ENCODE data around the gene WWOX.

The WWOX gene

DNA sequence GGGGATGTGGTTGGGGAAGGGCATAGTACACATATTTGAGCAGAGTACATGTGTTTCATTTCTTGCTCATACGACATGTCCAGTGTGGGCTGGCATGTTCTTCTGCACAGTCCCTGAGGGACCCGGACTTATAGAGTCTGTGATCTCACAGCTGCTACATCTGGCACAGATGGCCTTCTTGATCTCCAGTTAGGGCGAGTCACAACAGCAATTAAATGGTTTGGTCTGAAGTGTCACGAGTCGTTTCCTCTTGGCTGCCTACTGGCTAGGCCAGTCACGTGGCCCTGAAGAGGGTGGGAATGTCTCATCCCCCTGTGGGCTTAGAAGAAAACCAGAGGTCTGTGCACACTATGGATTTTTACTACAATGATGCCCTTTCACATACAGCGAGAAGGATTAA lies 443.6 kb downstream of the WWOX start:
- DNase-seq: peak; percentile 78 to 96

DNA sequence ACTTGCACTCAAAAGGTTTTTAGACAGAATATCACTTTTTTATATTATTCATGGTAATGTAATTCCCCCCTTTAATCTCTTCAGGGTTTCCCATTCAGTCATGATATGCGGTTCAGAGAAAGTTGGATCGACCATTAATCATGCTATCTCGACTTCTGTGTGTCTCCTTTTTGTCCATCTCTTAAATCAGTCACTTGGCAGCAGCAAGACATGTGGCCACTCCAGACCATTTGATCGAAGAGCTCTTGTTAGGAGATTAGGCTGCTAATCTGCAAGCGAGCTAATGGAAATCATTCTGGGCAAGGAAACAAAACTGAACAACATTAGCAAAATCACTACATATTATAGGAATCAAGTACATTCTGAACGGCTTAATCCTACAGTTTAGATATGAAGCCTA lies 449.9 kb downstream of the WWOX start:
- DNase-seq: peak; percentile 85 to 93

DNA sequence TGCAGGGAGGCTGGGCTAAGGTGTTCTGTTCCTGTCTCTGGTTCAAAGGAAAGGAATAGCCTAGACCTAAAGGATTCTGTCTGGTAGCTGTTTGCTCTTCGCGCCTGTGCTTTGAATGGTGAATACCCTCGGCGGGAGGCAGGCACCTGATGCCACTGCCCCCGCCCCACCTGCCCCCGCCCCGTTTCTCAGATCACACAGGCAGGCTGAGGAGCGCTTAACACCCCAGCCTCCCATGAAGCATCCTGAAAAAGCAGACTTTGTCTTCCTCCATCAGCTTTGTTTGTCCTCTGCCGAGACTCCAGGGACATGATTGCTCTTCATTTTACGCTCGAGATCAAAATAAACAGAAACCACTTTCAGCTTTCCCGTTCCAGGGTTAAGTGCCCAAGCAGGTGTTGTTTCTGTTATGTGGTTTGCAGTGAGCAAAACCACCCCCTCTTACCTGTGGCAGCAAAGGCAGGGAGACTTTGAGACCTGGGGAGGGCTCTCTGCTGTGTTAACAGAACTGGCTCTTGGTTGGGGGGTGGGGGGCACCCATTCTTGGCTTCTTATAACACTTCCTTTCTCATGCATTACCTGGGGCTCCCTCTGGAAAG lies 452.1 kb downstream of the WWOX start:
- peak; percentile 46 to 56 for DNase-seq

DNA sequence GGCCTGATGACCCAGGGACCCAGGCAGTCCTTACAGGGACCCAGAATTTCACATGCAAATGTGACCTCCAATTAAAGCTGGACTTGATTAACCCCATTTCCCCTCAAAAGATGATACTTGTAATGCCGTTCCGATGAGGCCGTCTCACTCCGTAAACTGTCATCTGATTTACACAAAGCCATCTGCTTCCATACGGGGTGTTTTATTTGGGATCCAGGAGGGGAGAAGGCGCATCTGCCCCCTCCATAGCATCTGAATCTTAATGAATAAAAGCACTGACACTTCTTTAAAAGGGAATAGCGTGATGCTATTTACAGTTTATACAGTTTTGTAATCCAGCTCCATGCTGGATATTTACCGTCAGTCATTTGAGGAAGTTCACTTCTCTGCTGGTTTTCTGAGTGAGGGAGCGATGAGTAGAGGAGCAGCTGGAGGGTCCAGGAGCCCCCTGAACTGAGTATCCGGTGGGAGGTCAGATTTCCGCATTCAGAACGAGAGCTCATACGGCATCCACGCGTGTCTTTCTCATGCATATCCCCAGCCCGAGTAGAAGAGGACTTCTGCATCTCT lies 452.7 kb downstream of the WWOX start:
- DNase-seq: peak; percentile 52 to 71

DNA sequence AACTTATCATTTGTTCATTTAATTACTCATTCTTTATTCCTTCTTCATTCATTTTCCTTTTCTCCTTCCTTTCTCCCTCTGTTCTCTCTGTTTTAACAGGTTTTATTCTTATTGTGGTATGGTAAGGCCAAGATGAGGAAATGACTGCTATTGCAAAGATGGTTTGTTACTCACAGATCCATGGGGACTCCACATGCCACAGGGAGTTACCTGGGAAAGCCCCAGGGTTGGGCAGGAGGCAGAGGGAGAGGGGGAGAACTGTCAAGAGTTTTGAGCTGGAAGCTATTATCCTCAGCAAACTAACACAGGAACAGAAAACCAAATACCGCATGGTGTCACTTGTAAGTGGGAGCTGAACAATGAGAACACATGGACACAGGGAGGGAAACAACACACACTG lies 453.3 kb downstream of the WWOX start:
- DNase-seq: no peak

DNA sequence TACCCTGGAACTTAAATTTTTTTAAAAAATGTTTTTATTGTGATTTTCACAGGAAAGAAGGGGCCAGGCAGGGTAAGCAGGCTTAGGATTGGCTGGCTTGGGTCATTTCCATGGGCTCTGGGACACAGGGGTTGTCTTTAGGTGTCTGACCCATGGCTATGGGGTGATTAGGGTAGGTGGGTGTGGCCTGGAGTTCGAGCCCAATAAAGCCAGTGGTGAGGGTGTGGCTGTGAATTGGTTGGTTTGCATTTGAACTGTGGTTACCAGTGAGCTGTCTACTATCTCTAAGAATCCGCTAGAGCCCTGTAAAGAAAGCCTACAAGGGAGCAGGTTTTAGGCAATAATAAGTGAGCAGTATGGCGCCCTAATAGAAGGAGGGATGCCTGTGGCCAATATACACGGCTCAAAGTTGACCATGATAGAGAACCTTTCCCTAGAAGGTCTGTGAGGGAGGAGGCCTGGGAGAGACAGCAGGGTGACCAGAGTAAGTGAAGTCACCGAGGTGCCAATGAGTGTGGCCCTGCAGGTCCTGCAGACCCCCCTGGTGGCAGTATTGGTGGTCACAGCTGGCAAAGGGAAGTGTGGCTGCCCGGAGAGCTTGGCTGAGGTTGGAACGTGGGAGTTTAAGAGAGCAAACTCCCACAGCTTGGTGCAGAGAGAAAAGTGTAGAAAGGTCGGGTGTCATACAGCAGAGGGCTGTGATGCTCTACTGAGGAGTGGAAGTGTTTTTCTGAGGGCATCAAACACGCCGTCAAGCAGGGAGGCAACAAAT lies 454.0 kb downstream of the WWOX start:
- peak in 1 of 2 experiments; percentile 9 for DNase-seq

DNA sequence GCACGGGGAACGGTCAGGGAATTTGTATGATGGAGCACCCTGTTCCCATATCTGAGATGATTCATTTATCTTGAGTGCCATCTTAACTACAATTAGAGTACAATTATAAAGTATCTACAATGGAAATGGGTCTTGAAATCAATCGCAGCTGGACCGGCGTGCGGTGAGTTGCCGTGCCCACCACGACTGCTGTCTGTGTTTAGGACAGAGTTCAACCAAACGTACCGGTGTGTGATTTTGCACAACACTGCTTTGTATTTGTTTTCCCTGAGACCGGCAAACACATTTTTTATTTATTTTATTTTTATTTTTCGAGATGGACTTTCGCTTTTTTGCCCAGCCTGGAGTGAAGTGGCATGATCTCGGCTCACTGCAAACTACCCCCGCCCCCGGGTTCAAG lies 457.0 kb downstream of the WWOX start:
- no peak for DNase-seq

DNA sequence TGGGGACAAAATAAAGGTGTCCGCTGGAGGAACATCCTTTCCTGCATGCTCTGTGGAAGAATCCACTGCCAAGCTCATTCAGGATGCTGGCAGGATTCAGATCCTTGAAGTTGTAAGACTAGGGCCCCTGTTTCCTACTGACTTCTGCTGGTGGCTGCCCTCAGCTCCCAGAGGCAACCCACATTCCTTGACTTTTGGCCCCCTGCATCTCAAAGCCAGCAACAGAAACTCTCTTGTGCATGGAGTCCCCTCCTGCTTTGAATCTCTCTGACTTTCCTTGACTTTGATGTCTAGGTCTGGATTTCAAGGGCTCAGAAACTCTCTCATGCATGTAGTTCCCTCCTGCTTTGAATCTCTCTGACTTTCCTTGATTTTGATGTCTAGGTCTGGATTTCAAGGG lies 461.5 kb downstream of the WWOX start:
- no peak for DNase-seq

DNA sequence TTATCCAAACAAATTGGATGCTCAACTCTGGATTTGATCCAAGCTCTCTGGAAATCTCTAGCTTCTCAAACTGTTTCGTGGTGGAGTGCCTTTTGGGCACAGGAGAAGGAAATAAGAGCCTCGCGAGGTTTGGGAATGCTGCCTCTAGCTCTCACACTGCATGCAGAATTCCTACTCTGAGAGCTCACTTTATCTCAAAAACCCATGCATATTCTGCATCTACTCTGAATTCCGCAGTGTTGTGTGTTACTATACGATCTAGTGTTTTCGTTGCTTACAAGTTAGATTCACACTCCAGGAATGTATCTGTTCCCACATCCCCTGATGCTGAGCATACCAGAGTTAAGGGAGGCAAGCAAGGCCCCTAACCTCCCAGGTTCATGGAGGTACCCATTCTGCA lies 462.7 kb downstream of the WWOX start:
- no peak for DNase-seq

DNA sequence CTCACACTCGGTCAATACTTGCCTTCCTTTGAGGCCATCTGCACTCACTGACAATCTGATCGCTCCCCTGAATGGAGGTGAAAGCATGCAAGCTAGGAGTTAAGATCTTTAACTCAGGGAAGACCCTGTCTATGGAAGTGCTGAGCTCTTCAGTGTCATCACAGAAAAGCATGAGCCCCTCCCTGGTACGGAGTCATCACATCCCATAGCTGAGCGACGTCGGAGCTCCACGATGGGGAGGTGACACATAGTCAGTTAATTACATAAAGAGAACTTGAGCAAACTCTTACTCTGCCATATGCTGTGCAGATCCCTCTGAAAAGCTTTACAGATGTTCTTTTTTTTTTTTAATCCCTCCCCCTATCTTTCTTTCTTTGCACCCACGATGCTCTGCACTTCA lies 463.2 kb downstream of the WWOX start:
- DNase-seq: peak; percentile 76 to 88

DNA sequence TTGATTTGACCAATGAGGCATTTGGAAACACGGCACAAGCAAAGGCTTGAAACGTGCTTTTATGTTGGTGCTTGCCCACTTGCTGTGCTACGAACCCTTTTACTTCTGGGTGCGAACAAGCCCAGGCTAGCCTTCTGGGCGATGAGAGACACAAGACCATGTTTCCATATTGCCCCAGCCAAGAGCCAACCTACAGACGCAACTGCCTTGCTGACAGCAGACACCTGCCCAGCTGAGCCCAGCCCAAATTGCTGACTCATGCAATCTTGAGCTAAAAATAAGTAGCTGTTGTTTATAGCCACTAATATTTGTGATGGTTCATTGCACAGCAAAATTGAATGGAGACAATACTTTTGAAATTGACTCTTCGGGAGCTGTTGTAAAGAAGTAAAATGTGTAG lies 464.5 kb downstream of the WWOX start:
- peak; percentile 19 to 59 for DNase-seq

DNA sequence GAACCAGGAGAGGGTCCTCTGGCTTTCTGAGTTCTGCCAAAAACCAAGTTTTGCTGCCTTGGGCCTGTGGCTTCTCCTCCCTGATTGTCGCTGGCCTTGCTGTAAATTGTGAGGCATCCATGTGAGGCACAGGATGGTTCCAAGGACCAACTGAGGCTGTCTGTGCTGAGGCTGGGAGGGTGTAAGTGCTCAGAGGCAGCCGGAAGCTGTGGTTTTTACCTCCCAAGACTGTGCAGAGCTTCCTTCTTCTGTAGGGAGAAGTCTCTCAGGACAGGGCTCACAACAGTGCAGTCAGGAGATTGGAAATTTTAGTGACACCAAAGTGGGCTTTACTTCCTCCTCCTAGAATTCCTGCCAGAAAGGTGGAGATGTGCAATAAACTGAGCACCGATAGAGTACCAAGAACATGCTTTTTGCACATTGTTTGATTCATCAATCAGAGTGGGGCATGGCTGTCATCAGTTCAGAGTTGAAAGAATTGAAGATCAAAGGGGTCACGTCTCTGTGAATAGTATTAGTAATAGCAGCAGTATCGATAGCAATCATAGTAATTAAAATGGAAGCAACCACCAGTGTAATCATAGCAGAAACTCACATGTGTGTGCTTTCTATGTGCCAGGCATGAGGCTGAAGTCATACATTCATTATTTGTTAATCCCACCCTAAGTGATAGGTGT lies 467.1 kb downstream of the WWOX start:
- DNase-seq: no peak

DNA sequence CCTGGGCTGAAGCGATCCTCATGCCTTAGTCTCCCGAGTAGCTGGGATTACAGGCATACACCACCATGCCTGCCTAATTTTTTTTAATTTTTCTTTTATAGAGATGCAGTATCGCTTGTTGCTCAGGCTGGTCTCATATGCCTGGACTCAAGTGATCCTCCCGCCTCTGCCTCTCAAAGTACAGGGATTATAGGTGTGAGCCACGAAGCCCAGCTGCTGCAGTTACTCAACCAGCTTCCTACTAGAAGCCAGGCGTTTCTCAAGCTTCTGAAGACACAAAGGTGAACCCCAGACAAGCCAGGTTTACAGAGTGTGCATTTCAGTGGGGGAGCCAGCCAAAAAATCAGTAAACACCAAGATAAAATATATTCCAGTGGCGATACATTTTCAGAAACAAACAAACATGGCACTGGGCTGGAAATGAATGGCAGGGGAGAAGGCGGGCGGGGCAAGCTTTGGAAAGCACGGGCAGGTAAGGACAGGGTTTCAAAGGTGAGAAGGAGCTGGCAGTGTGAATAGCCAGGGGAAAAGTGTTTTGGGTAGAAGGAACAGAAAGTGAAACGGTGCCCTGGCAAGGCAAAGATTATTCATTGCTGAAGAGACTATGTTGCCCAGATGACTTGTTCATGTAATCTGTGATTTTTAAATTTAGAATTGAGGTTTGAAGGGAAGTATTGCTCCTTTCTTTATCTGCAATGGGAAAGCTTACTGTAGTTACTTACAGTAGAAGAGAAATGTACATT lies 471.1 kb downstream of the WWOX start:
- DNase-seq: peak; percentile 64 to 85

DNA sequence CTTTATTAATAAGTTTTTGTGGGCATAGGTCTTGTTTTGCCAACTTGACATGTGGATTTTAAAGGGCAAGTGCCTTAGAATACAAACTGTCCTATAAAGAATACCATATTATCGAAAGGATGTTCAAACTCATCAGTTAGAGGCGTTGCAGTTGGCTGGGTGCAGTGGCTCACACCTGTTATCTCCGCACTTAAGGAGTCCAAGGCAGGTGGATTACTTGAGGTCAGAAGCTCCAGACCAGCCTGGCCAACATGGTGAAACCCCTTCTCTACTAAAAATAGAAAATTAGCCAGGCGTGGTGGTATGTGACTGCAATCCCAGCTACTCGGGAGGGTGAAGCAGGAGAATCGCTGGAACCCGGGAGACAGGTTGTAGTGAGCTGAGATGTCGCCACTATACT lies 472.0 kb downstream of the WWOX start:
- no peak for DNase-seq

DNA sequence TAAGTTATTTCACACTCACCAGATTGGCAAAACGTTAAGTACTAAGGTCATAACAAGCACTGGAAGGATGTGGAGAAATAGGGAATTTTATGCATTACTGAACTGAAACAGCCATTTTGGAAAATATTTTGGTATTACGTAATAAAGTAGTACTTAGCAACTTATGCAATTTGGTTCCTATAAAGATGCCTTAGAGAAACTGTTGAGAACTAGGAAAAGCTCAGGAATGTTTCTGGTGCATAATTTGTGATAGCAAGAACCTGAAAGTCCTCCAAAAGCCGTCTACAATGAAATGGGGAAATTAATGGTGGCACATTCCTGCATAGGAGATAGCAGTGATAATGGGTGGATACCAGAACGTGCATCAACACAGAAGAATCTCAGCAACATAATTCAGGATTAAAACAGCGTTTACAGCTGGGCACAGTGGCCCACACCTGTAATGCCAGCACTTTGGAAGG lies 472.5 kb downstream of the WWOX start:
- peak in 1 of 2 experiments; percentile 8 for DNase-seq

DNA sequence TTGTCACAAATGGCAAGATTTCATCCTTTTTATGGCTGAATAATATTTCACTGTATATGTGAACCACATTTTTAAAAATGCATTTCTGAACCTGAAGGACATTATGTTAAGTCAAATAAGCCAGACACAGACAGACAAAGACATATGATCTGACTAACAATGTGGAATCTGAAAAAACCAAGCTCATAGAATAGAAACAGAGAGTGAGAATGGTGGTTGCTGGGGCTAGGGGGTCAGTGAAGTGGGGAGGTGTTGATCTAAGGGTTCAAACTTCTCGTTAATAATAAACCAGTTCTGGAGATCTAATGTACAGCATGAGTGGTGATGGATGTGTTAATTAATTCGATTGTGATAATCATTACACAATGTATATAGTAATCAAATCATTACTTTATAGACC lies 475.1 kb downstream of the WWOX start:
- no peak for DNase-seq

DNA sequence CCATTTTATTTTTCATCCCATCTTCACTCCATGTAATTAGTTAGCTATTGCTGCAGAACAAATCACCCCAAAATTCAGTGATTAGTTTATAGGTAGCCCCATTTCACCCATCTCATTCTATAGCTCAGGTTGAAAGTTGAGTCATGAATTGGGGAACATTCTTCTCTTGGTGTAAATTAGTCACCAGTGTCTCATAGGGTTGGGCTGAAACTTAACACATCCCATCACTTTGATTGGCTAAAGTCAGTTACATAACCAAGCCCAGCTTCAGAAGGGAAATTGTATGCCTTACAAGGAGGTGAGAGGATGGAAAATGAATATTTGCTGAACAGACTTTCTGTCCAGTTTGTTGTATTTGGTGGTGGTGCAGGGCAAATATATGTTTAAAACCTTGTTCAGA lies 477.5 kb downstream of the WWOX start:
- DNase-seq: no peak

DNA sequence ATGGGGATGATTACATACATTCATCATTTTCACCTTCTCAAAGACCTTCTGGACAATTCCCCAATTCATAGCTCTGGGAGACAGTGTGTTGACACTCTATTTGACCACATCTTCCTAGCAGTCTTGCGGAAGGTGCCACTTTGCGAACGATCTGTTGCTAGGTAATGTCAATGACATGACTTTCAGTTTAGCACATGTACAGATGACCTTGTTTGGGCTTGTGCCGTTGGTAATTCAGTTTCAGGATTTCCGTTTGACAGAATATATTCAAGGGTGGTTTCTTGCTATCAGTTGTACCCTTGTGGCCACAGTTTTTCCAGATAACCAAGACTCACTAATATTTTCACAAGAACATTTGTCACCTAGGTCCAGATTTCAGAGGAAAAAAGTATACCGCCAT lies 478.2 kb downstream of the WWOX start:
- DNase-seq: no peak

DNA sequence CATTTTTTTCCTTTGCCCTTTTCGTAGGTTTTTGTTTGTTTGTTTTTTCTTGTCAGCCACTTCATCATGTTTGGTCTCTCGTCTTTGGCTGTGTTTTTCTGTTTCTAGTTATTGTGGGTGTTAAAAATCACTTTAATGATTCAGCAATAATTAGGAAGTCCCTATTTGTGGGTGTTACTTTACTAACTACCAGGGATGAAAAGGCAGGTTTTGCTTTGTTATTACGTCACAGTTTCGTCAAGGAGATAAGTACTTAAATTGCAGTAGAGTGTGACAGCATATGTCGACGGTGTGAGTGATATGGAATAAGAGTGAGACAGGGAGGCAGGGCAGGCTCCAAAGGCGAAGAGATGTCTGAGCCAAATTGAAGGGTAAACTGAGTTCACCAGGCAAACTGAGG lies 479.6 kb downstream of the WWOX start:
- DNase-seq: no peak

DNA sequence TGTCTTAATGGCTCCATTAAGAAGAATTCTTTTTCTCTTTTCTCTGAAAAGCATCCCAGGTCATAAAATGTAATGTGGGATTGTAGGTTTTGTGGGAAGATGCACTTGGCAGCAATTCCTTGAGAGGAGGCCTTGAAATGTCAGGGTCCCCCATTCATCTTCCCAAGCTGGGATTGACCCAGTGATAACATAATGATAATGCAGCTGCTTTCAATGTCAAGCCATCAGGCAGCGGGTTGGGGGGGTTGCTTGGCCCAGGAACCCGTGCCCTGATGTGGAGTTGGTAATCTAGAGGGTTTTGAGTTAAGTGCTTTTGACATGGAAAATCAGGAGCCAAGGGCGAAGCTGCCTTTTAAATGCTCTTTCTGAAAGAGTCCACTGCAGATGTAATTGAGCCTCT lies 484.0 kb downstream of the WWOX start:
- no peak for DNase-seq

DNA sequence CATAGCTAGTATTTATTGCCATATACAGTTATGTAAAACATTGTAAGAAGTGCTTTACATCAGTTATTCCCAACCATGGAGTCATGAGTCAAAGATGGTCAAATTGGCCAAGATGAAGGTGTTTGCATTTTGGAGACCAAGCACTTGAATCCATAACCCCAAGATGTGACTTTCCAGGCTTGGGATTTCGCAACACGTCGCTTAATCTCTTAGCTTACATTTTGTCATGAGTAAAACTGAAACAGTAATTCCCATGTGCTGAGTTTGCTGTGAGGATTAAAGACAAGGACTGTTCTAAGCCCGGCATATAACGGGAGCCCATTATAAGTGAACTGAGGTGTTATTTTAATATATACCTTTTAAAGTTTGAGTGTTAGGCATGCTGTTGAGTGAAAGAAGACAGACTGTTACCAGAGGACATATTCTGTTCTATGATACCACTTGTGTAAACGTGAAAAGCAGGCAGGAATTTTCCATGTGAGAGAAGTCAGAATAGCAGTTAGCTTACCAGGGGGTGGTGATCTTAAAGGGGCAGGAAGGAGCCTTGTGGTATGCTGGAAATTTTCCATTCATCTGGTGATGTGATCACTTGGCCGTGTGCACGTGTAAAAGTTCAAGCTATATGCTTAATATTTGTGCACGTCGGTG lies 484.9 kb downstream of the WWOX start:
- DNase-seq: no peak

DNA sequence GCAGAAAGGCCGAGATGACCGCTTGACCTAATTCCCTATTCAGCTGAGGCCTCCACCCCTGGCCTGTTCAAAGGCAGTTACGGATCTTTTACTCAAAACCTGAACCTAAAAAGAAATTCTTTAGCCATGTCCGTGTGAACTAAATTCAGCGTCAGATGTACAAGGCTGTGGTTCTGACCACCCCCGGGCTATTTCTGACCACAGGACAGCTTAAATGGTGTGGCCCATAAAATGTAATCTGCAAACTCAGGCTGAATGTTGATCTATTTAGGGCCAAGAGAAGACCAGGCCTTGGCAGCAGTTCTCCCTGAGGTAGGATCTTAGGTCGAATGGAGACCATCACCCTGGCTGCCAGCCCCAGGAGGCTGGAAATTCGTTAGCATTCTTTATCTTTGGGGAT lies 485.5 kb downstream of the WWOX start:
- no peak for DNase-seq

DNA sequence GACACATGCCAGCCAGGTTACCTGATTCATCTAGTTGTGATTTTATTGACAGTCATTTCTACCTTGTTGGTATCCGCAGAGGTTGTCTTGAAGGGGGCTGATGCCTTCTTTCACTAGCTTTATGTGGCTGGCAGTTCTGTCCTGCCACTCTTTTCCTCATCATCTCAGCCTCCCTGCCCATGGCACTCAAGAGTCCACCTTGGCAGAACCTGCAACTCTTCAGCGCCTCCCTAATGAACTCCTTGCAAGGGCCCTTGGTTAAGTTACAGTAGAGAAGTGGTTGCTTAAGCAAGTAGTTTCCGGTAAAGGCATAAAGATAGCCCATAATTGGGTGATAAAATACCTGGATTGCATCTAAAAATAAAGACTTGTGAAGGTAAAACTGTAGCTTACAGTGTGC lies 489.9 kb downstream of the WWOX start:
- DNase-seq: no peak

Measured in NCI-H524 (cell line).